ENCODE data around the gene CREB3L2.

GRCh38 chr7:137848095-137848494 is 153.8 kb downstream of the CREB3L2 start:
- TF ChIP-seq EZH2 (IDR thresholded peaks at IDR 0.05; ENCODE audit: borderline replicate concordance) (no peak), CTCF (IDR thresholded peaks at IDR 0.05; ENCODE audit: poor library complexity) (no peak), EZH2phosphoT487 (IDR thresholded peaks at IDR 0.05; ENCODE audit: low read depth, severe bottlenecking, unreplicated experiment) (no peak)

All from hepatocyte (in vitro differentiated cells).